Activated CD4-positive, alpha-beta T cell treated with anti-CD3 and anti-CD28 coated beads, Interleukin-10, Interleukin-2, amounts not matched to agents 100 ng/mL and 50 ng/mL, durations not matched to agents 16 hours and 8 hours (primary cell): ENCODE results near the gene STAT3.

Source experiments
- DNase-seq: peaks from one replicate; pipeline ENCODE4 v3.0.0-alpha.2; 2020

STAT3 gene

DNA sequence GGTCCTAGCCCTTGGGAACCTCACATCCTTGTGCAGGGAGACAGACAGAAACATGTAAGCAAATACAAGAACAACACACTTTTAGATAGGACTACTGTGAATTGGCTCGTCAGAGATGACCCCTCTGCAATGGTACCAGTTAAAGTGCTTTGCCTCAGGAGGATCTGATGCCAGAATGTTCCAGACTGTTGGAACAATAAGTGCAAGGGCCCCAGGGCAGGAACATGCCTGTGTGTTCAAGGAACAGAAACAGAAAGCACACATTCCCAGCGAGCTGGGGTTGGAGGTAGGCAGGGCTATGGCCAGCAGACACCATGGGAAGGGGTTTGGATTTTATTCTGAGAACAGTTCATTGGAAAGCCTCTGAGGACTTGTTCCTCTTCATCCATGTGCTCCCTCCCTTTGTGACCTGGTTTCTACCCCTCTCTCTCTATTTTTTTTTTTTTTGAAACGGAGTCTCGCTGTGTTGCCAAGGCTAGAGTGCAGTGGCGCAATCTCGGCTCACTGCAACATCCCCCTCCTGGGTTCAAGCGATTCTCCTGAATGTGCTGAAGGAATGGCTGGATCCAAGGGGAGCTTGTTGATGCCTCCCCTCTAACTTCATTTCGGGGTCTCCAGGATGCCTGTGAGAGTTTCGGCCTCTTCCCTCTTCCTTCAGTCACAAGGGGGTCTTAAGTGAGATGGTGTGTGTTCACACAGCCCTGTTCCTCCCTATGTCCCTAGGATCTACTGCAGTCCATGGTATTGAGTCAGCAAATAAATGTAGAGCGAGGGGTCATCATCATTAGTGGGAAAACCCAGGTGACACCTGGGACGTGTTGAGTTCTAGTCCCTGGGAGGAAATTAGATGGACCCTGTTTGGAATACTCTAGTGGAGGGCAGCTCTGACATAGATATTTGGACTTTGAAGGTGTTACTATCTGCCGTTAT is 93.5 kb downstream of the STAT3 start:
- DNase-seq, result no peak

DNA sequence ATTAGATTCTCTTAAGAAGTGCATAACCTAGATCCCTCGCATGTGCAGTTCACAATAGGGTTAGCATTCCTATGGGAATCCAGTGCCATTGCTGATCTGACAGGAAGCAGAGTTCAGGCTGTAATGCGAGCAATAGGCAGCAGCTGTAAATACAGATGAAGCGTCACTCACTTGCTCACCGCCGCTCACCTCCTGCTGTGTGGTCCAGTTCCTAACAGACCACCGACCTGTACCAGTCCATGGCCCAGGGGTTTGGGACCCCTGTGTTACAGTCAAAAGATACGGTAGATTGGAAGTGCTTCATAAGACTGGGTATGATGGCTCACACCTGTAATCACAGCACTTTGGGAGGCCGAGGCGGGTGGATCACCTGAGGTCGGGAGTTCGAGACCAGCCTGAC is 97.1 kb downstream of the STAT3 start:
- DNase-seq, result no peak

DNA sequence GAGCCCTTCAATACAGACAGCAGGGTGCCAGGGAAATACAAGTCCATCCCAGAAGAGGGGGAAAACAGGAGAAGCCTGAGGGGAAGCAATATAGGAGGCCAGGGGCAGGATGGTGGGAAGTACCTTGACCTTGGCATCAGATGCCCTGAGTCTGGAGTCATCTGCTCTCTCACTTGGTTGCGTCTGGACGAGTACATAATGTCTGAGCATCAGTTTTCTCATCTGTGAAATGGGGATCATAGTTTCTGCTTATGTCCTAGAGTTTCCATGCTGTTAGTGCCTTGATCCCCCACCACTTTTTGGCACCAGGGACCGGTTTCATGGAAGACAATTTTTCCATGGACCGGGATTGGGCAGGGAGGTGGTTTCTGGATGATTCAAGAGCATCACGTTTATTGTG is 97.7 kb downstream of the STAT3 start:
- no peak for DNase-seq

DNA sequence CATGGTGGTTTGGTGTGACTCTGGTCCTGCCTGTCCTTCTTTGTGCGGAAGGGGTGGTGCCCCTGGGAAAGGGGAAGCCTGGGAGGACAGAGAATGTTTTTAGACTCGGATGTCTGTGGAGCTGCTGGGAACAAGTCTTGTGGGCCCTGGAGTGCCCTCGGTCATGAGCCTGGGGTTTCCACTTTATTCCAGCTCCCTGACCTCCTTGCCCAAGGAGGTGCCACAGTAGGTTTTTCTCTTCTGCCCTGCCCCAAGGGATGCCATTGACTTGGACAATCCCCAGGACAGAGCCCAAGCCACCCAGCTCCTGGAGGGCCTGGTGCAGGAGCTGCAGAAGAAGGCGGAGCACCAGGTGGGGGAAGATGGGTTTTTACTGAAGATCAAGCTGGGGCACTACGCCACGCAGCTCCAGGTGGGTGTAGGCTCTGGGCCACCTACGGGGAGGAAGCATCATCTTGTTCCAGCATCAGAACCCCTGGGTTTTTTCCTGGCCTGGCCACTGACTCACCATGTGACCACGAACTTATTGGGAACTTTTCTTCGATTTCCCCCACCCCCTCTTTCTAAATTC is 98.5 kb downstream of the STAT3 start:
- DNase-seq, result no peak

DNA sequence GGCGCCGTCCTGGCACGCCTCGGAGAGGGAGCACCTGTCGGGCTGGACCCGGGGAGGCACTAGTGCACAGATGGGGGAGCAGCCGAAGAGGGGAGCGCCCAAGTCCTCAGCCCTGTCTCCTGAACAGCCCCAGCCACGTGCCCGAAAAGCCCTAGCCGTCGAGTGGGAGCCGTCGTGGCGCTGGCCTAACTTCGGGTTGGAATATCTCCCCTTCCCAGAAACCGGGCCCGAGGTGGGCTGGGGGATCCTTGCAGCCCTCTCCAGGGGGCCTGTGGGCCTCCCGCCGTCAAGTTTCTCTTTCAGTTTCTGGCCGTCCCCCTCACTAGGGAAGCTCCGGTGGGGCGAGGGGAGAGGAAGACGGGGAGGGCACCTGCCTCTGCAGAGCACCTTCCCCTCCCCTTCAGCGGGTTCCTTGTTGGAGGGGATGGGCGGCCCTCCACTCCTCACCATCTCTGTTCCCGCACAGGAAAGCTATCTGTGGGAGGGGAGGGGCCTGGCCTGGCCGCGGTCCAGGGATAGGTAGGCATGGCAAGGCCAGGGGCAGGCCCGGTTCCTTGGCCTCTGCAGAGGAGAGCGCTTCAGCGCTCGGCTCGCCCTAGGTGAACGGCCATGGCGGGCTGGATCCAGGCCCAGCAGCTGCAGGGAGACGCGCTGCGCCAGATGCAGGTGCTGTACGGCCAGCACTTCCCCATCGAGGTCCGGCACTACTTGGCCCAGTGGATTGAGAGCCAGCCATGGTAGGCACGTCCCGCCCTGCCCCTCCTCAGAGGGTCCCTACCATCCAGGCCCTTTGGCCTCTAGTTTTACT is 99.2 kb downstream of the STAT3 start:
- DNase-seq, result peak; percentile 64

DNA sequence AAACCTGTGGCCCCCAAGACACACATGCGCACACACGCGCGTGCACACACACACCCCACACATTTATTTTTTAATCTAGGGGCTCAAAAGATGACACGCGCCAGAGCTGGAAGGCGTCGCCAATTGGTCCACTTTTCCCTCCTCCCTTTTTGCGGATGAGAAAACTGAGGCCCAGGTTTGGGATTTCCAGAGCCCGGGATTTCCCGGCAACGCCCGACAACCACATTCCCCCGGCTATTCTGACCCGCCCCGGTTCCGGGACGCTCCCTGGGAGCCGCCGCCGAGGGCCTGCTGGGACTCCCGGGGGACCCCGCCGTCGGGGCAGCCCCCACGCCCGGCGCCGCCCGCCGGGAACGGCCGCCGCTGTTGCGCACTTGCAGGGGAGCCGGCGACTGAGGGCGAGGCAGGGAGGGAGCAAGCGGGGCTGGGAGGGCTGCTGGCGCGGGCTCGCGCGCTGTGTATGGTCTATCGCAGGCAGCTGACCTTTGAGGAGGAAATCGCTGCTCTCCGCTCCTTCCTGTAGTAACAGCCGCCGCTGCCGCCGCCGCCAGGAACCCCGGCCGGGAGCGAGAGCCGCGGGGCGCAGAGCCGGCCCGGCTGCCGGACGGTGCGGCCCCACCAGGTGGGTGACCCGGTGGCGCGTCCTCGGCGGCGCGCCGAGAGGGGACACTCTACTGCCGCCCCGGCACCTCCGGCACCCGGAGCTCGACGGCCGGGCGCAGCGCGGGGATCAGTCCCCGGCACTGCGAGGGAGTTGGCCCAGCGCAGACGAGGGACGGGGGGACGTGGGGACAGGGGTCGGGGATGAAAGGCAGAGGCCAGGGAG is 100.1 kb downstream of the STAT3 start, which contains the start of gene STAT5A:
TSS of gene STAT5A (plus strand) at position 522 of the 826 bp plus-strand sequence. CDS start 914 bp downstream, outside the sequence.
- DNase-seq, result peak; percentile 82

DNA sequence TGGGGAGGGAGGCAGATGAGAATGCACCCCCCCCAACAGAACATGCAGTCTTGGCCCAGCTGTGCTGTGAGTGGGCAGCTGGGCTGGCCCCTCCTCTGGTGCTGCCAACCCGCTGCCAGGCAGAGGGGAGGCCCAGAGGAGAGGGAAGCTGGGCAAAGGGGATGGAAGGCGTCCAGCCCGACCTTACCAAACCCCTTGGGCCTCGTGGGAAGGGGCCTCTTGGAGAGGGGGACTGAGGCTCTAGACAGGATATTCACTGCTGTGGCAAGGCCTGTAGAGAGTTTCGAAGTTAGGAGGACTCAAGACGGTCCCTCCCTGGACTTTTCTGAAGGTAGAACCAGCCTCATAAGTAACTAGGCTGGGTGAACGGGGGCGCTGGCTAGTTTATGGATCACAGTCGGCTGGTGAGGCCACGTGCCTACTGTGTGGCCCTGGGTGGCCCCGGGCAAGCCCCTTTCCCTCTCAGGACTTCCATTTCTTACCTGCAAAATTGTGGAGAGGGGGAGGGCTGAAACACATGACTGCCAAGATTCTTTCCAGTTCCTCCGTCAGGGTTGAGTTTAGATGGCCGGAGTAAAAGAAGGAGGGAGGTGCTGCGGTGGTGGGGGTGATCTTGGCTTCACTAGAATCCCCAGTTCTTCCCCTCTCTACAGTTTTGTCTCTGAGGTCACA is 100.8 kb downstream of the STAT3 start:
- peak; percentile 63 for DNase-seq

DNA sequence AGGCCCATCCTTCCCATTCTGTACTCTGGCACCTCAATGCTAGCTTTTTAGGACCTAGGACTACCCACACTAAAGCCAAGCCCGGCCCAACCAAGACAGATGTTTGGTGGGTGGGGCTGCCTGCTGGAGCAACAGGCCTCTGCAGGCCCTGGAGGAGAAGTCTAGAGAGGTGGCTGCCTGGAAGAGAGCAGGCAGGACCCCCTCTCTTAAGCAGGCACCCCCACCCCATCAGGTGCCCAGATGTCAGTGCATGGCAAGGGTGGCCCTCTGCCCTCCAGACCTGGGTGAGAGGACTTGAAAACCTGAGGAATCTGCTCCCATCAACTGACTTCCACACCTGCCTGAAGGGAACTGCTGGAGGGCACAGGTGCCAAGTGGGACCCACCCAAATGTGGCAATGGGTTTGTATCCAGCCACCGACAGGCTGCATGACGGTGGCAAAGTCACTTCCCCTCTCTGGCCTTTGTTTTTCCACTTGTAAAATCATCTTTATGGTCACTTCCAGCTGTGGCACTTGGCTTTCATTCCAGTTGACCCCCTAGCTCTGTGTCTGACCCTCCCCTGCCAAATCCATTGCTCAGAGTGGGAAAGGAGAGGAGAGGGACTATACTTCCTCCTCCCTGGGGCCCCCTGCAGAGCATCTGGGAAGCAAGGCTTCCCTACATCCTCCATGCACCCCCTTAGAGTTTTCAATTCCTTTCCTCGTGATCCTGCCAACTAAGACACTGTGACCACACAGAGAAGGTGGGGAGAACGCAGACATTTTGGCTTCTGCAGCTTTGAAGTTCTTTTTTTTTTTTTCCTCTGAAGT is 101.6 kb downstream of the STAT3 start:
- no peak for DNase-seq

DNA sequence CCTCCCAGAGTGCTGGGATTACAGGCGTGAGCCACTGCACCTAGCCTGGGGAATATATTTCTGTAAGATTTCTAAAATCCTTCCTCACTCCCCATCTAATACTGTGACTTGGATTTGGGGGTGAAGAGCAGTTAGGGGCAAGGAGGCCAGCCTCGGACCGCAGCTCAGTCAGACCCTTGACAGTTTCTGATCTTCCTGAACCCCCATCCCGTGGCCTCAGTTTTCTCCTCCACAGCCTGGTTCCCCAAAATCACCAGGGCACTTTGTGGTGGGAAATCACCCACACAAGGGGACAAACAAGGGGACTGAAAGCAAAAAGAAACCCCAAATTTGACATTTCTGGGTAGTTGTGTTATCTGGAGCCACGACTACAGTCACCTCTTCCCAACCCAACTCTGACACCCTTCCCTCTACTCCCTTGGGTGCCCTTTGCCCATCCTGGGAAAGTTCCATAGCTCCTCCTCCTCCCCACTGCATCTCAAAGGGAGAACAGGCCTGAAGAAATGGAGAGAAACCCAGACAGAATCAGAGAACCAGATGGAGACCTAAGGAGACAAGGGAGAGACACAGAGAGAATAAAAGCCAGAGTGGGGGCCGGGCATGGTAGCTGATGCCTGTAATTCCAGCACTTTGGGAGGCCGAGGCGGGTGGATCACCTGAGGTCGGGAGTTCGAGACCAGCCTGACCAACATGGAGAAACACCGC is 102.7 kb downstream of the STAT3 start:
- no peak for DNase-seq

DNA sequence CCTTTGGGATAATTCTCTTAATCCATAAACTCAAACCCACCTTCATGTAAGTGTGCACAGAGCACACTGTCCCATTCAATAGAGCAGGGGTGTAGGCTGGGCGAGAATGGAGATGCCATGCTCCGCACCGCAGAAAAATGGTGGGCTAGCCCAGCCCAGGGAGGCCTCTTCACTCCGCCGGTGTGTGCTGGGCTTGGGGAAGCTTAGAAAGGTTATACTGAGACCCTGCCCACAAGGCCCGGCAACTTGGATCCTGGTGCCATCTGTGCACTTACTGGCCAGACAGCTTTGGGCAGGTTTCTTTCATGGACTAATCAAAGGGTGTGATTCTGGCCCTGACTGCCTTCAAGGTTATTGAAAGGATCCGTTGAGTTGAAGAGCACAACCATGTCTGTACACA is 103.7 kb downstream of the STAT3 start:
- no peak for DNase-seq

DNA sequence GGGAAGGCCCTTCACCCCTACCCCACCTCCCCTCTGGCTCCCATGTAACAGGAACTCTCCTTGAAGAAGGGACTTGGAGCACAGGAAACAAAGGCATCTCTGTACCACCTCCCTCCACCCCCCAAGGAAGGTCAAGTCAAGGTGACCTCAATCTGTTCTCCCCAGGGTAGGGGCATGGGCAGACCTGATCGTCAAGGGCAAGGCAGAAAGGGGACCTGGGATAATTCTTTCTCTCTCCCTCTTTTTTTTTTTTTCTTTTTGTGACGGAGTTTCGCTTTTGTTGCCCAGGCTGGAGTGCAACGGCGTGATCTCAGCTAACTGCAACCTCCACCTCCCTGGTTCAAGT is 104.2 kb downstream of the STAT3 start:
- DNase-seq, result no peak

DNA sequence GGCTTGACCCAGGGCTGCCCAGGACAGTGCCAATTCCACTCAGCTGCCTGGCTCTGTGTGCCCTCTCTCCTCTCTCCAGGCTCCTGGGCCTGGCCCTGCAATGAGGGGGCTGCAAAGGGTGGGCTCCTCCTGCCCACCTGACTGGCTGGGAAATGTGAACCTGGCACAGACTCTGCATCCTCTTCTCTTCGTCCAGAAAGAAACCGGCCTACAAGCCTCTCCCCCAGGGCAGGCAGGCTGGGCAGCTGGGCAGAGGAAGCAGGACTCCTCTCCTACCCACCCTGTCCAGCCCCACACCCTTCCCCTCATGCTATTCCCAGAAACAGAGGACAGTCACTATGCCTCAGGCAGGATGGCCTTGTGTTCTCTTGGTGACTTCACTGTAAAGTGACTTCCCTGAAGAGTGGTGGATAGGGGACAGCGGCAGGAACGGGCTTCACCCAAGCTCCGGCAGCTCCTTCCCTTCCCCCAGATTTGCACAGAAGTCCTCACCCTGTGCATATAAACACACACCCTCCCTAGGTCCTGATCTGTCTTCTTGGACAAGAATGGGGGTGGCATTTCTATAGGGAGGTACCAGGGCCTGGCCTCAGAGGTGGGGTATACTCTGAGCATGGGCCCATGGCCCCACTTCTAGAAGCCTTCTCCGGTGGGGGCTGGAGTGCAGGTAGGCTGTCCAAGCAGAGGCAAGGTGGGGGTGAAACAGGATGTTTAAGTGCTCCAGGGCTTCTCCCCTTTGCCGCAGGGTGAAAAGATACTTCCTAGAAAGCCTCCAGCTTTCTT is 104.8 kb downstream of the STAT3 start:
- no peak for DNase-seq

DNA sequence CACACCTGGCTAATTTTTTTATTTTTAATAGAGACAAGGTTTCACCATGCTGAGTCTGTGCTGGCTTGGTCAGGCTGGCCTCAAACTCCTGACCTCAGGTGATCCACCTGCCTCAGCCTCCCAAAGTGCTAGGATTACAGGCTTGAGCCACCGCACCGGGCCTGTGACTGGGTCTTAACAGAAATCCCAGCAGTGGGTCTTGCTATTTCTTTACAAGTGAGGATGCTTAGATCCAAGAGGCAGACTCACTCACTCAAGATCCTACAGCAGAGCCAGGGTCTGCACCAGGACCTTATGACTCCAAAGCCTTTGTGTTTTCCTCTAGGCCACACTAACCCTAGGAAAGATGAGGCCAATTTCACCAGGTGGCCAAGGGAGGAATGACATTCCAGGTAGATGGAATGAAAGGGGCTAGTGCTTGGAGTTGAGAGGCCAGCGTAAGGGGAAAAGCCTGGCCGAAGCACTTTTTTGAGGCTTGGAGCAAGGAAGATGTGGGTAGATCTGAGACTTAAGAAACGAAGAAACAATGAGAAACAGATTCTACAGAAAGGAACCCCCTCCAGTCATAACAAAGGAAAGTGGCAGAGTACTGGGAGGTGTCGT is 105.7 kb downstream of the STAT3 start:
- DNase-seq, result no peak

DNA sequence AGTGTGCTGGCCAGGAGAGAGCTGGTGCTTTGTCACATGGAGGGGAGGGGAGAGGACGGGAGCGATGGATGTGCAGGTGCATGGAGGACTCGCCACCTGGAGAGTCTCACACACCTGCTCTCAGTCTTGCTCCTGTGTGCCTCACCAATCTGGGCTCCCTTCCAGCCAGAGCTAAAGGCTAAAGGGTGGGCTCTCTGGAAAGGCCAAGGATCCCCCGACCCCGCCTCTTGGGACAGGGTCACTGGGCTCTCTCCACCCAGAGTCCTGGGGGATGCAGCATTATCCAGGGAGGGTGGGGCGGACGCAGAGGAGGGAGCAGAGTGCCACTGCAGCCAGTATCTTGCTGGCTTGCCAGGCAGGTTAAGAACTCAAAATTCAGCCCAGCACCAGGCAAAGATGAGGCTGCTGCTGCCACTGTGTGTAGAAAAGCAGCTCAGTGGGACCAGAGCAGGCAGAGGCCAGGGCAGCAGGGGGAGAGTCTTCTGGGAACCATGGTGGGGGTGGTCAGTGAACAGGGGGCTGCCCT is 106.6 kb downstream of the STAT3 start:
- DNase-seq, result no peak

DNA sequence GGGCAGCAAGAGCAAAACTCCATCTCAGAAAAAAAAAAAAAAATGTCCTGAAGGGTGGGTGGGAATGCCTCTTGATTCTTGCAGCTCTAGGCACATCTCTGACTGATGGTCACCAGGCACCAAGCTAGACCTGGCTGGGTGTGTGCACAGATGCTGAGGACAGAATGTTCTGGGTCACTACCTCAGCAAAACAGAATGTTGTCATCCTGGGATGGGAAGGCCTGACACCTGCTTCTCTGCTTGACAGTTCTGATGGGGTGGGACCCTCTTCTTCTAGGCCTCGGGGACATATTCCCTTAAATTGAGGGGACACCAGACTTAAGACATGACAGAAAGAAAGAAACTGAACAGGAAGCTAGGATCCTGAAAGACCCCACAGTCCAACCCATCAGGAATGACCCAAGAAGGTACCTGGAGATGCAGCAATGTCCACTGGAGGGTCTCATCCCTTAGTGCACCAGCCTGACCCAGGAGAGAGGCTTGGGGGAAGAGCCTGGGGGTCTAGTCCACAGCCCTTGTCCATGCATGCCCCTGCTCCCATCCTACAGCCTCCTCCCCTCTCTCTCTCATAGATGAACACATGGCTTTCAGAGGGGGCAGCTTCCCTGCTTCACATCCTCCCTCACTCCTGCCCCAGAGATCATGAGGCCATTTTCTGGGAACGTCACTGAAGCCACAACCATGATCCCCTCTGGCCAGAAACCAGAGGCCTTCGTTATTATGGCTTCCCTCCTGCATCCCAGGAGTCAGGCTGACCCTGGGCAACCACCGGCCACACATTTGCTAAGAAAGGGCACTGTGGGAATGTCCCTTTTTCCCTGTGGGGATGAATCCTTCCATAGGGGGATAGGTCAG is 108.2 kb downstream of the STAT3 start:
- DNase-seq, result no peak

DNA sequence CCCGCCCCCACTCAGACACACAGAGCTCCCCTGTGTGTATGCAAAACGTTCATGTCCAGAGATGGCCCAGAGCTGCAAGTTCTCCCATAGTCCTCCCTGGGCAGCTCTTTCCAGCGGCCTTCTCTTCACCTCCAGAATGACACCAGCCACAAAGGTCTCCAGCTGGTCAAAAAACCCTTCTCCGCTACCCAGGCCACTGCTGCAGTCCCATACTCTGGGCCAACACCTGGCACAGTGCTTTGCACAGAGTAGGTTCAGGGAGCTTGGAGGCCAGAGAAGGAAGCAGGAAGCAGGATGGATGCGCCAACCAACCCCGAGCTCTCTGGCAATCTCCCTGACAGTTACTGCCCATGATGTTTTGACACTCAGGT is 110.9 kb downstream of the STAT3 start:
- DNase-seq, result no peak

DNA sequence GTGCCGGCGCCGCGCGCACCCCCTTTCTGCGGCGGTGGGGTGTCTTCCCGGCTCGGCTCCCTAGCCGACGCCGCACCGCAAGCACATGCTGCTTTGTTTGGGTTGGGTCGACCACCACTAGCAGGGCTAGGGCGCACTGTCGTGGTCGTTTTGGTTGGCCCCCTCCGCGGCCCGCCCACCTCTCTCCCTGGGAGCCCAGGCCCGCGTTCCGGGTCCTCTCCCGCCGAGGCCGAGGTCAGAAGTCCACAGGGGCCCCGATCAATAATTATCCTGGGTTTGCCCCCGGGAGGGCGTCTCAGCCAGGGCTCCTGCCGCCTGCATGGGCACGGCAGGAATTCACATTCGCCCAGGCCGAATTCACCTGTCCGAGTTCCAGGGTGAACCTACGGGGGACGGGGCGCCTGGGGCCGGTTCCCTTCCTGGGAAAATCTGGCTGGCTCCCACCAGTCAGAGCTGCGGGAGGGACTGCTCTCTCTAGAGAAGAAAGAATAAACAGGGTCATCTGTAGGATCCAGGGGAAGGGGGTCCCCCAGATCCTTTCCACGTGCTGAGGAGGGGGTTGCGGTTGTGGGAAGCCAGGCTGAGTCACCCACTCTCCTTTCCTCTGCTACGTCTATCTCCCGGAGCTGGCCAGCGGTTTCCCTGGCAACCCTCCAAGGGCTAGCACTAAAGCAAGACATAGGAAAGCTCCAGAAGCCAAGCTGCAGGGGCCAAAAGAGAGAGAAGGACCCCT is 111.5 kb downstream of the STAT3 start:
- DNase-seq, result no peak

DNA sequence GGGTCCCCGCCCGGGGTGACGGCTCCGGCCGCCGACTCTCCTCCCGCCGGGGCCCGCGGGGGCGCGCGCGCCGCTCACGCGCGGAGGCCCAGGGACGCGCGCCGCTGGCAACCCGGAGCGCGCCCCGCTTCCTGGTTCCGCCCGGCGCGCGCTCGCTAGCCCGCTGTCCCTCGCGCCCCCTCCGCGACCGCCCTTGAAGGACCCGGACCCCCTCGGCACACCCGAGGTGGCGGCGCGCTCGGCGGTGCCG is 112.0 kb downstream of the STAT3 start, which contains the start of gene STAT5B:
TSS of gene STAT5B (minus strand) at position 33 of the 250 bp plus-strand sequence. CDS start 44,264 bp downstream, outside the sequence.
- DNase-seq, result peak; percentile 80
